ENCODE data around the gene ANKRD10. TPM values are rescaled to one million over a fixed set of nuclear protein-coding genes. Genes with fewer than 3 reads are reported as not detected.

ANKRD10 gene
- total RNA-seq, 1 experiment from 2014 or later = 159 TPM

DNA sequence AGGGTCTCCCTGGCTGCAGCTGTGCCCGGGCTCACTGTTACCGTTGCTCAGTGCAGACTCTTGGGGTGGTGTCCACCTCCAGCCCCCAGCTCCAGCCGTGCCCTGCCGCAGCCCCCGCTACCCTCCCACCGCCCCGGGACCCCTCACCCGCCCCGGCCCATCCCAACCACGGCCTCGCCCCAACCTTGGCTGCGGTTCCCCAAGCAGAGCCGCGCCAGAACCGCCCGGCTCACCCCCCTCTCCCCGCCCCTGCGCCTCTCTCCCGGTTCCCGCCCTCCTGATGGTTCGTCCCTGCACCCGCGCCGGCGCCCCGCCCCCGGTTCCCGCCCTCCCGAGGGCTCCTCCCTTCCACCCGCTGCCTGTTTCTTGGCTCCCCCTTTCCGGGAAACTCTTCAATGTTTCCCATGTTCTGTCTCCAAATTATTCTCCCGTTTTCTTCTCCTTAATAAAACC lies 40.3 kb downstream of the ANKRD10 start:
- Histone ChIP-seq H3T11ph (ENCODE audit: low read length) (no peak overlapping the region), H3K56ac (ENCODE audit: insufficient read length, low read depth, low read length) (no peak overlapping the region), H4K91ac (ENCODE audit: insufficient read length, low read depth, low read length) (no peak overlapping the region), H3K27me3 (ENCODE audit: insufficient read depth, low read length) (no peaks in the 10 kb centered on the region), H3K4me1 (ENCODE audit: insufficient read depth, low read length) (peaks cover 3% of the 10 kb centered on the region; the same call in 1 of the 2 replicates), H4K5ac (ENCODE audit: insufficient read length, low read depth, low read length) (no peak overlapping the region), H3K27ac (ENCODE audit: insufficient read length, low read depth, low read length) (no peak overlapping the region), H2BK15ac (ENCODE audit: low read depth, low read length) (no peak overlapping the region), H3K18ac (ENCODE audit: insufficient read length, low read depth, low read length) (no peak overlapping the region), H3K4ac (ENCODE audit: low read depth, low read length) (no peak overlapping the region), H2BK120ac (ENCODE audit: low read depth, low read length, poor library complexity, severe bottlenecking) (no peak overlapping the region), H2AK5ac (ENCODE audit: insufficient read length, low read length) (no peak overlapping the region), H4K8ac (replicated peaks; ENCODE audit: insufficient read length, low read depth, low read length) (no peak overlapping the region), H3K9ac (ENCODE audit: extremely low read depth, insufficient read length, low read length) (no peak overlapping the region), H3K14ac (ENCODE audit: insufficient read depth, low read length) (no peak overlapping the region), H3K9me3 (ENCODE audit: control insufficient read depth, low read depth, low read length) (no peaks in the 10 kb centered on the region), H2BK12ac (ENCODE audit: insufficient read length, low read depth, low read length) (no peak overlapping the region), H3K79me2 (ENCODE audit: insufficient read depth, low read length) (no peaks in the 10 kb centered on the region), H3K4me2 (ENCODE audit: insufficient read depth, insufficient read length, low read length) (peak overlapping the region; percentile 47), H3K79me1 (ENCODE audit: insufficient read depth, low read depth, low read length, poor library complexity, severe bottlenecking) (no peaks in the 10 kb centered on the region), H2BK20ac (ENCODE audit: low read depth, low read length, poor library complexity, severe bottlenecking) (no peak overlapping the region), H2BK5ac (ENCODE audit: insufficient read length, low read length) (no peak overlapping the region), H4K20me1 (ENCODE audit: control insufficient read depth, insufficient read depth, insufficient read length) (no peaks in the 10 kb centered on the region), H3K23ac (ENCODE audit: insufficient read length, low read depth, low read length) (no peak overlapping the region), H2AFZ (ENCODE audit: low read length) (no peak overlapping the region), H3K23me2 (ENCODE audit: insufficient read length, low read depth, low read length, poor library complexity, severe bottlenecking) (no peaks in the 10 kb centered on the region)
- WGBS (ENCODE audit: extremely low coverage, insufficient read length, low lambda C conversion rate) = no CpG with 5 or more reads among the region's 32 CpGs
- Mint-ChIP-seq H3K9me3 (0 out of 5 replicates have a peak, but pooled peaks cover 0 to 2% of the 10 kb centered on the region in 2 experiments), H3K36me3 (ENCODE audit: insufficient read depth in 1 of 3, low read depth in 3 of 3) (no peaks in the 10 kb centered on the region; a peak in 1 of 7 replicates), H3K27ac (peak overlapping the region in 1 of 3 experiments; percentile 55; a peak in 1 of 7 replicates), H3K4me3 (peak overlapping the region in 1 of 2 experiments; percentile 71; a peak in 2 of 5 replicates), H3K4me1 (peaks cover 19 to 23% of the 10 kb centered on the region in 2 experiments), H3K27me3 (ENCODE audit: low read depth) (peaks cover 8% of the 10 kb centered on the region)
- peak; percentile 88 for DNase-seq
- TF ChIP-seq, protein P1, sequence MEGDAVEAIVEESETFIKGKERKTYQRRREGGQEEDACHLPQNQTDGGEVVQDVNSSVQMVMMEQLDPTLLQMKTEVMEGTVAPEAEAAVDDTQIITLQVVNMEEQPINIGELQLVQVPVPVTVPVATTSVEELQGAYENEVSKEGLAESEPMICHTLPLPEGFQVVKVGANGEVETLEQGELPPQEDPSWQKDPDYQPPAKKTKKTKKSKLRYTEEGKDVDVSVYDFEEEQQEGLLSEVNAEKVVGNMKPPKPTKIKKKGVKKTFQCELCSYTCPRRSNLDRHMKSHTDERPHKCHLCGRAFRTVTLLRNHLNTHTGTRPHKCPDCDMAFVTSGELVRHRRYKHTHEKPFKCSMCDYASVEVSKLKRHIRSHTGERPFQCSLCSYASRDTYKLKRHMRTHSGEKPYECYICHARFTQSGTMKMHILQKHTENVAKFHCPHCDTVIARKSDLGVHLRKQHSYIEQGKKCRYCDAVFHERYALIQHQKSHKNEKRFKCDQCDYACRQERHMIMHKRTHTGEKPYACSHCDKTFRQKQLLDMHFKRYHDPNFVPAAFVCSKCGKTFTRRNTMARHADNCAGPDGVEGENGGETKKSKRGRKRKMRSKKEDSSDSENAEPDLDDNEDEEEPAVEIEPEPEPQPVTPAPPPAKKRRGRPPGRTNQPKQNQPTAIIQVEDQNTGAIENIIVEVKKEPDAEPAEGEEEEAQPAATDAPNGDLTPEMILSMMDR (conservative IDR thresholded peaks at IDR 0.05) = no peak
